GM19193 (cell line): ENCODE measurements around the gene SLCO1A2.

Experiments used
- POLR2A ChIP-seq: IDR thresholded peaks from 4 replicates; pipeline ENCODE4 v1.6.1; 2011; ENCODE audit not compliant: insufficient read depth, insufficient read length; ENCODE audit errors: extremely low read depth

SLCO1A2 gene, protein sequence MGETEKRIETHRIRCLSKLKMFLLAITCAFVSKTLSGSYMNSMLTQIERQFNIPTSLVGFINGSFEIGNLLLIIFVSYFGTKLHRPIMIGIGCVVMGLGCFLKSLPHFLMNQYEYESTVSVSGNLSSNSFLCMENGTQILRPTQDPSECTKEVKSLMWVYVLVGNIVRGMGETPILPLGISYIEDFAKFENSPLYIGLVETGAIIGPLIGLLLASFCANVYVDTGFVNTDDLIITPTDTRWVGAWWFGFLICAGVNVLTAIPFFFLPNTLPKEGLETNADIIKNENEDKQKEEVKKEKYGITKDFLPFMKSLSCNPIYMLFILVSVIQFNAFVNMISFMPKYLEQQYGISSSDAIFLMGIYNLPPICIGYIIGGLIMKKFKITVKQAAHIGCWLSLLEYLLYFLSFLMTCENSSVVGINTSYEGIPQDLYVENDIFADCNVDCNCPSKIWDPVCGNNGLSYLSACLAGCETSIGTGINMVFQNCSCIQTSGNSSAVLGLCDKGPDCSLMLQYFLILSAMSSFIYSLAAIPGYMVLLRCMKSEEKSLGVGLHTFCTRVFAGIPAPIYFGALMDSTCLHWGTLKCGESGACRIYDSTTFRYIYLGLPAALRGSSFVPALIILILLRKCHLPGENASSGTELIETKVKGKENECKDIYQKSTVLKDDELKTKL

DNA sequence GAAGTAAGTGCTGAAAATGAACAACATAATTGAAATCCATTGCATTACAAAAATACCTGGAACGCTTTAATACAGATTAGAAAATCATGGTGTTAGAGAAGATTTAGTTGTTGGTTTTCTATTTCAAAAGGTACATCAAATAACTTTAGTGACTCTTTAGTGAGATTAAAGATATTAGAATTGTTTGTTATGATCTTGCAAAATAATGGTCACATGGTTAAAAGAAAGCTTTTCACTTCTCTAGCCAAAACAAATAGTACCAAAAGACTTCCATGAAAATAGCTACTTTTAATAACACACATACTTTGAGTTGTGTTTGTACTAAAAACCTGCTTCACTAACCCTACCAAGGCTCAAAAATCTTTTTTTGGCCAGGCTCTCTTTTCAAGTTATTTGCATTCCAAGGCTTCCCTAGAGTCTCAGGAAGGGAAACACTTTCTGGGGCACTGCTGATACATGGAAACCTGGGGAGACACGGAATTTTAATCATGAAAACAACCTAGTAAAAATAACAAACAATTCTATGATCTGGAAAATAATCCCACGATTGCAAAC is at the start of gene SLCO1A2:
Gene SLCO1A2, minus strand, starts transcription at position 147 of the 555 bp plus-strand sequence. CDS start 270 bp downstream, outside the sequence.
- no peak for TF ChIP-seq POLR2A

DNA sequence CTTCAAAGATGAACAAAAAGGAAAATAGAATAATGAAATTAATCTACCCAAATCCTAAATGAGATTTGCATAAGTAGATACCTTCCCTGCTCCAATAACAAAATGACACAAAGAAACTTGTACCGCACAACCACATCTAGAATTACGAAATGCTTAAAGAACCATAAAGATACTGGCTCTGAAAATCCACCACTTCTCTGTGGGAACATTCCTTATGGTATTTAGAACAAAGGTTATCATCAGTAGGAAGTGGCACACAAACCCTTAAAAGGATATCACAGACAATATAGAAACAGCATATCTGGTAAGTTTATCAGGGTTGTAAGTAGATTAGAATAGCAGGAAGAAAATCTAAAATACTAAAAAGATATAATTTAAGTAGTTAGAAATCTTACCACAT is 49.5 kb upstream of the SLCO1A2 start:
- no peak for TF ChIP-seq POLR2A

DNA sequence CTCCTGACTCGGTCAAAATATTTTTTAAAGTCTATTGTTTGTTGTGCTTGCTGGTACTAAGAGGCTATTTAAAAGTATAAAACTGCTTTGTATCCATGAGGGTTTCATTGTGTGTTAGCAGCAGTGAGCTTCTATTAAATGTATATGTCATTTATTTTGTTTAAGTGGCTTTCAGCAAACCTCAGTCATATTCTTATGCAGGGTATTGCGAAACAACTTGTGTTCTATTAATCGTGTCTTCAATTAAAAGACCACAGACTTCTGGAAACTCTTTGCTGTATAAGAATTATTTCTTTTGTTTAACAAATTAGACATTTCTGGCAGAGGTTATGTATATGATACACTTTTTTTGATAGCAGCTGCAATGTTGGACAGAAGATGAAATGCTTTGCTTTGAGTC is 44.5 kb upstream of the SLCO1A2 start:
- no peak for TF ChIP-seq POLR2A

DNA sequence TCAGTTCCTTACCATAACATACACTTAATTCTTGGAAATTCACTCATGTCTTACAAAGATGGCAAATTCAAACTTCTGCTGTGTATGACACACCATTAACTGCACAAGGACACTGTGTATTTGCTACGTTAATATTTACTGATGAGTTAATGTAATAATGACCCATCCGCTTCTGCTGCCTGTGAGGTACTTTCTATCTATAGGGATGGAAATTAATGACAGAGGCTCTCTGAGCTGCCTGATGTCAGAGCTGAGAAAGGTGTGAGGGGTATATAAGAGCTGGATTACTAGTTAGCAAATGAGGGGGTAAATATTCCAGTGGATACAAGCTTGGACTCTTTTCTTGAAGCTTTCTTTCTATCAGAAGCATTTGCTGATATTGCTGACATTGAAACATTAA is 37.9 kb upstream of the SLCO1A2 start, which contains the start of gene IAPP:
Gene IAPP, plus strand, starts transcription at position 301 of the 400 bp plus-strand sequence. CDS start 450 bp downstream, outside the sequence.
- TF ChIP-seq POLR2A, result no peak

DNA sequence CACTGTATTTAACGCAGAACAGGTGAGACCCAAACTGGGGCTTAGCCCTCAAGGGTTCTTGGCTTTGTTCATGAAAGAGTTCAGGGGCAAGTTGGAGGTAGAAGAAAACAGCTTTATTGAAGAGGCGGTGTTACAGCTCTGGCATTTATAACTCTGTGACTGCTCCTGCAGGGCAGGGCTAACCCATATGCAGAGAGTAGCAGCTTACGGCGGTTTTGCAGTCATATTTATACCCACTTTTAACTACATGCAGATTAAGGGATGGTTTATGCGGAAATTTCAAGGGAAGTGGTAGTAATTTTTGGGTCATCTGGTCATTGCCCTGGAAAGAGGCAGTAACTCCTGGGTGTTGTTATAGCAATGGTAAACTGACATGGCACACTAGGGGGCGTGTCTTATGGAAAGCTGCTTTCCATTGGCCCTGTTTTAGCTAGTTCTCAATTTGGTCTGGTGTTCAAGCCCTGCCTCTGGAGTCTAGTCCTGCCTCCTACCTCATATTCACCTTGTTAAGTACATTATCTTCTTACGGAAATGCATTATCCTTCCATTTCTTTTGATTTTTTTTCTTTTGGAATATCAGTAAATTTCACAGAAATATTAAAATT is 36.2 kb upstream of the SLCO1A2 start:
- no peak for TF ChIP-seq POLR2A

DNA sequence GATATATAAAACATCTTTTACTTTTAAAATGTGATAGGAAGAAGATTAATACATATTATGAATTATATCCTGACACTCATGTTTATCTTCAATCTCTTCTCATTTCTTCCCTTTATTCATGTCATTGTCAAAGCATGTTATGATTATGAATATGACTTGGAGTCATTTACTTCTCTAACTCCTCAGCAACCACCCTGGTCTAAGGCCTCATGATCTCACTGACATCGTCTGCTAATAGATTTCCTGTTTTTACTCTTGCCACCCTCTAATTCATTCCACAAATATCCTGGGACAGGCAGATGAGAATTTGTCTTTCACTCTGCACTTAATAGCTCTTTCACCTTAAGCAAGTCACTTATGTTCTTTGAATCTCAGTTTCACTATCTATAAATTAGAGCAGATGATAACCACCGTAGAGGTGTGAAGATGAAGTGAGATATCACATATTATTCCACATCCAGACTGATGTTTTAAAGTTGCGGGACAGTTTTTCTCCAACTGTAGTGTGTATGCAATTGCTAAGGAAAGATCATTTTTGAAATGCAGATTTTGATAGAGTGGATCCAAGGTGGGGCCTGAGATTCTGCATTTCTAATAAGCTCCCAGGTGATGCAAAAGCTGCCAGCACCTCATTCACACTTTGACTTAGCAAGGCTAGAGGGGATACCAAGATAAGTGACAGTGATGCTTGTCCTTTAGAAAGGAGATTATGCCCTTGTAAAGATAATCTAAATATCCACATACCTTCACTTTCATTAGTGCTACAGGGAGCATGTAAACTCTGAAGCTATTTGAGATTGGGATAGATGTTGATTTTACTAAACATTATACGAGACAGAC is 34.6 kb upstream of the SLCO1A2 start:
- no peak for TF ChIP-seq POLR2A

DNA sequence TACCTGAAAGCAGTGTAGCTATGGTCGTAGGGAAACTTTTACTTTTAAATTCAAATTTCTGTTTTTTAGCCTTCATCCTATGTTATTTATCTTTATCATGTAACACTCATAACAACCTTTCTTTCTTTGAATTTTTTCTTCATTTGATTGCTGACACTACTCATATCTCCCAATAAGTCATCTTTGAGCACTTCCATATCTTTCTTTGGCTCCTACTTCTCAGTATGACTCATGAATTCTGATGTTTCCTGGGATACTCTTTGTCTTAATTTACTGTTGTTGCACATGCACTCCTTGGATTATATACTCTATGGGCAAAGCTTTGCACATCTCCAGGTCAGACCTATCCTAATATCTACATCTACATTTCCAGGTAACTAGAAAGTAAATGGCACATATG is 19.9 kb upstream of the SLCO1A2 start:
- no peak for TF ChIP-seq POLR2A

DNA sequence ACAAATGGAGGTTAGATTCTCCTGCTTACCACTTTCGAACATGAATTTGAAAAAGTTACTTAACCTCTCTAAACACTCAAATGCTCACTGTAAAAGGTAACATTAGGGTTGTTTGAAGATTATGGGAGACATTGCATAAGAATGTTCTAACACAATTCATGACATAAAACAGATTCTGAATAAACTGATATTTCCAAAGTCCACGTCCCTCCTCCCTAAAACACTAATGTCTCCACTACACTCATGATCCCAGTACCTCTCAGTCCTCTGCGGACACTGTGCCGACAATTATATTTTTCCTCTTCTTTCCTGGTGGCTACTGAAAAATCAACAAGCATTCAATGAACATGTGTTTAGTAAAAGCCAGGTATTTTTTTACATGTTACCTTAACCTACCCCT is 19.2 kb upstream of the SLCO1A2 start:
- no peak for TF ChIP-seq POLR2A

DNA sequence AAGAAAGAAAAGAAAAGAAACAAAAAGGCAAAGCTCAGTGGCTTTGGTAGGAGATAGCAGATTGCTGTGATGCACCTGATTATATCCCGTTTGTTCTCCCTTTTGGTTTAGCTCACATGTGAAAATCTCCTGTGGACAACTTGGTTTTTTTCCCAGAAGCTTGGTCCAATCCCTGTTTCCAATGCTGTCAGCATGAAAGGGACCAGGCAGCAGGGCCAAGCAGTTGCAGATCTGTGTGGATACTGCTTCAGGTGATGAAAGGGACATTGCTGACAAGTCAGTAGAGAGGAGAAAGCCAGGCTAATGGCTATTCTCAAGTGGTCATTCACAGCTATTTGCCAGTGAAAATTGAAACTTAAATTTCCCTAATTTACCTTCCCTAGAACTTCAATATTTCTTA is 18.8 kb upstream of the SLCO1A2 start:
- TF ChIP-seq POLR2A, result no peak

DNA sequence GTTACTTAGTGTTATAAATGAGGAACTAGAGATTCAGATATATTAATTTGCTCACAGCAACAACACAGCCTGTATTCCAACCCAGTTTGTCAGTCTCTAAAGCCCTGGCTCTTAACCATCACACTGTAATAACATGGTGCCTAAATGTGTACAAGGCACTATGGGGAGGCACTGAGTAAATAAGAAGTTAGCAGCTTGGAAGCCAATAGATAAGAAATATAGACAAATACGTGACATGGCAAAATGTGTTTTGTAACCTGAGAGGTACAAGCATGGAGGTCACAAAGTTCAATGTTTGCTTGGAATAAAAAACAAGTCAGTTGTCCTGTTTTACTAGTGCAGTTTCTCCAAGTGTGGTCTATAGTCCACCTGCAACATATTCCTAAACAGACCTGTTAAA is 16.3 kb upstream of the SLCO1A2 start:
- no peak for TF ChIP-seq POLR2A

DNA sequence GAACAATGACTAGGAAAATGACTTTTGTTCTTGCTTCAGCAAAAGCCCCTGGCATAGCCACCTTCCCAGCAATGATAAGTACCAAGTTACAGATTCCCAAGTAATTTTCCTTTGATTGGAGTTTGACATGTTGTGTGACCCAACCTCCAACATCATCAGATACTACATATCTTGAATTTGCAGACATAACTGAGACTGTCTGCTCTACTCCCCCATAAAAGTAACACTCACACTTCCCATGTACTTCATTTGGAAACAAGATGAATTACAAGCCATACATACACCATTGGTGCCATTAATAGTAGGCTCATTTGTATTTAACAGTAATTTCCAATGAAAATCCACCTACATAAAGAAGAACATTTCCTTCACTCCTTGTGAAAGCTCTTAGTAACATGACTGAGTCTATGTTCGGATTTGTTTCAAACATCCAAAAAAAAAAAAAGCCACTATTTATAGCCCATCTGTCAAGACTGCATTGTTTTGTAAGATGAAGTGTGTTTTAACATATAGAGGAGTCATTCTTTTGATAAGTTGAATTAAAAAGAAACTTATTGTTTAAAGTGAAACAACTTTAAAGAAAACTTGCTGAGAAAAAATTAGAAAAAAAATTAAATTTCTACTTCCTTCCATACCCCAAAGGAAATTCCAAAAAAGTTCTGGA is 12.0 kb upstream of the SLCO1A2 start:
- TF ChIP-seq POLR2A, result no peak

DNA sequence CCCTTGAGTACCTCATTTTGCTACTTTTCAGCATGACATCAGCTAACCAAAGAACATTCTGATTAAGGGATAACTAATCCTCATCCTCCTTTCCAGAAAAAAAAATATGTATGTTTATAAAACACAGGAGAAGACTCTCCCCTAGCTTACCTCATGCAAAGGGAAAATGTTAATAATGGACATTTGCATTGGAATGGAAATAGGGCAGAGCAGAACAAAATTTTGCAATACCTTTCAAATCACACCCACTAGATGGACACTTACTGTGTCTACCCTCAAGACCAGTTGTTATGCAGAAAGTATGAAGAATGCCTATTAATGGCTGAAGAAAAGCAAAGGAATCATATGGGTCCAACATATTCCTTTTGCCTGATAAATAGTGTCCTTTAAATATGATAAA is 8.9 kb upstream of the SLCO1A2 start:
- no peak for TF ChIP-seq POLR2A

DNA sequence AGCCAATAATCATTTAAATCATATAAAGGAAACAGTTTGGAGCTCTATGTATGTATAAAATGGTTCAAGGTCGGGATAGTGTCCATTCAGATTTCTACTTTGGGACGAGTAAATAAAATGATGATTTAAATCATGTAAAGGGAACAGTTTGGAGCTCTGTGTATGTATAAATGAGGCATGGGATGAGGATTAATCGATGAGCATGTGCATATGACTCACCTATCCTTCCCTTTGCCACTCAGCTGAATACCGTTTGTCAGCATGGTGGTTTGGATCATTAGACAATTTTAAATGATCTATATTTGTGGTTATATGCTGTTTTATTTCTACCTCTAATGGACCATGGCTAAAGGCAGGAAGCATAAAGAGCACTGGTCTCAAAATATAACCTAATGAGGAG is 7.1 kb upstream of the SLCO1A2 start:
- TF ChIP-seq POLR2A, result no peak

DNA sequence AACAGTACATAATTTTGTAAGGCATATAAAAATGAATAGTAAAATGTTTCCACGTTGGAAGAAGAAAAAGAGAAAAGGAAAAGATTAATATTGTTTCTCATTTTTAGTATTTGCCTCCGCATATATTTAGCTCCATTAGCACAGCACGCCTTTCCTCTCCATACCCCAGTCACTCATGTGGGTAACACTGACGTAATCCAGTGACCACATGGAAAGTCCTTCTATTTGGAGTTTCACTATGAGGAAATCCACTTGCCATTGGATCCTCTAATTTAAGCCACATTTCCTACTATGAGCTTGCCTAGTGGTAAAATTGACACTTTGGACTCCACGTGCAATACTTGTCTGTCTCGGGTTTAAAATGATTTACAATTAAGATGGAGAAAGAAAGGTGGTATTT is 5.7 kb upstream of the SLCO1A2 start:
- no peak for TF ChIP-seq POLR2A

DNA sequence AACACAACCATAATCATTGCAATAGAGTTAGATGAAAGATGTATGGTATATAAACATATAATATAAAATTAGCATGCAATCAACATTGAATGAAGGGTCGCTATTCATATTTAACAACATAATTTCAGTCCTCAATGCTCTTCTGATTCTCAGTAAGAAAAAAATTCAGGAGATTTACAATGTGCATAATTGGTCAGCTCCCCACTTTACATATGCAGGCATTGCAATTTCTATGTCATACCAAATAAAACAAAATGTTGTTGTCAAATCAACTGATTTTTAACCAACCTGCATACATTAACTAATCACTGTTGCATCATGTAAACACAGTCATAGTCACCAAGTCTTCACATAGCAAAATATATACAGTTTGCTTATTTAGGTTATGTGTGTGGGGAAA is 5.2 kb upstream of the SLCO1A2 start:
- no peak for TF ChIP-seq POLR2A
